CD4-positive, alpha-beta memory T cell (primary cell): ENCODE data around the gene MAFB. TPM values are rescaled to one million over a fixed set of nuclear protein-coding genes. Genes with fewer than 3 reads are reported as not detected.
A peak's percentile ranks its signal among the peaks of the same experiment; 100 is the strongest.

Experiments
- CTCF ChIA-PET: fragments of 350-600 bp; sonication (Branson Sonifier 250); formaldehyde crosslinking; loops from one replicate; lab custom pipeline; 2021; ENCODE audit warnings: inconsistent platforms; ENCODE audit not compliant: partially characterized antibody; lab: Charles Lee
- POLR2A ChIA-PET: fragments of 350-600 bp; sonication (Branson Sonifier 250); formaldehyde crosslinking; loops from one replicate; lab custom pipeline; 2021; ENCODE audit not compliant: partially characterized antibody; lab: Charles Lee
- DNase-seq, 5 donors: peaks; one replicate each; pipeline versions ENCODE4 v3.0.0 to v3.0.0-alpha.2; 2020 to 2022; ENCODE audit warnings: mixed read lengths in 1 of 5
- H3K27ac ChIP-seq: one replicate; pipeline ENCODE4 v1.7.0; 2013; ENCODE audit warnings: low read depth, low read length
- H3K27me3 ChIP-seq: 2 replicates; pipeline ENCODE4 v1.7.0; 2013; ENCODE audit warnings: mild to moderate bottlenecking, low read length, moderate library complexity; ENCODE audit not compliant: insufficient read depth
- H3K36me3 ChIP-seq: 2 replicates; pipeline ENCODE4 v1.7.0; 2013; ENCODE audit warnings: mild to moderate bottlenecking, low read length, moderate library complexity; ENCODE audit not compliant: insufficient read depth
- H3K4me1 ChIP-seq: 2 replicates; pipeline ENCODE4 v1.7.0; 2013; ENCODE audit warnings: mild to moderate bottlenecking, low read length, moderate library complexity; ENCODE audit not compliant: insufficient read depth
- H3K4me3 ChIP-seq, 2 donors: one replicate each; pipeline ENCODE4 v1.7.0; 2013; ENCODE audit warnings: low read length in 2 of 2, mild to moderate bottlenecking in 1 of 2
- H3K9me3 ChIP-seq, 2 donors: one replicate each; pipeline ENCODE4 v1.7.0; 2013; ENCODE audit warnings: low read length in 2 of 2, control low read depth in 1 of 2; ENCODE audit not compliant: control insufficient read depth in 1 of 2
- H3K27ac Mint-ChIP-seq, 7 donors: one replicate each; pipeline ENCODE4 v1.8.0; 2020 to 2021; ENCODE audit warnings: mixed read lengths in 7 of 7, mild to moderate bottlenecking in 6 of 7, inconsistent platforms in 3 of 7, moderate library complexity in 3 of 7
- H3K27me3 Mint-ChIP-seq, 2 donors: one replicate each; pipeline ENCODE4 v1.8.0; 2020 to 2021; ENCODE audit warnings: mixed read lengths in 2 of 2
- H3K36me3 Mint-ChIP-seq, 2 donors: one replicate each; pipeline ENCODE4 v1.8.0; 2020 to 2021; ENCODE audit warnings: mixed read lengths in 2 of 2, inconsistent platforms in 1 of 2, mild to moderate bottlenecking in 1 of 2
- H3K4me1 Mint-ChIP-seq, 4 donors: one replicate each; pipeline ENCODE4 v1.8.0; 2020 to 2021; ENCODE audit warnings: mixed read lengths in 4 of 4, mild to moderate bottlenecking in 1 of 4
- H3K4me3 Mint-ChIP-seq, 8 donors: one replicate each; pipeline ENCODE4 v1.8.0; 2020 to 2021; ENCODE audit warnings: mixed read lengths in 8 of 8, mild to moderate bottlenecking in 7 of 8, moderate library complexity in 6 of 8, inconsistent platforms in 3 of 8
- H3K9me3 Mint-ChIP-seq, 8 donors: one replicate each; pipeline ENCODE4 v1.8.0; 2020 to 2021; ENCODE audit warnings: mixed read lengths in 8 of 8, mild to moderate bottlenecking in 5 of 8, inconsistent platforms in 3 of 8, moderate library complexity in 1 of 8
- intact Hi-C: fragments of 100-400 bp; cut with micrococcal nuclease; formaldehyde crosslinking; loops from one replicate; pipeline ENCODE4 v1.15.1; 2023
- polyA plus RNA-seq, 2 donors: library from polyadenylated mRNA; unstranded; fragments of 300-500 nt; fragmentation: Illumina TruSeq; gene quantifications; one replicate each; pipeline ENCODE4 v1.2.3, GENCODE V29; 2021
- total RNA-seq, 2 experiments: library from RNA; stranded (reverse); gene quantifications; one replicate each; pipeline ENCODE4 v1.2.3, GENCODE V29; 2021

MAFB gene
- total and polyA plus RNA-seq, 4 experiments from 2014 or later = 0.07 to 2.6 (median 2.2) TPM; not detected in 1

DNA sequence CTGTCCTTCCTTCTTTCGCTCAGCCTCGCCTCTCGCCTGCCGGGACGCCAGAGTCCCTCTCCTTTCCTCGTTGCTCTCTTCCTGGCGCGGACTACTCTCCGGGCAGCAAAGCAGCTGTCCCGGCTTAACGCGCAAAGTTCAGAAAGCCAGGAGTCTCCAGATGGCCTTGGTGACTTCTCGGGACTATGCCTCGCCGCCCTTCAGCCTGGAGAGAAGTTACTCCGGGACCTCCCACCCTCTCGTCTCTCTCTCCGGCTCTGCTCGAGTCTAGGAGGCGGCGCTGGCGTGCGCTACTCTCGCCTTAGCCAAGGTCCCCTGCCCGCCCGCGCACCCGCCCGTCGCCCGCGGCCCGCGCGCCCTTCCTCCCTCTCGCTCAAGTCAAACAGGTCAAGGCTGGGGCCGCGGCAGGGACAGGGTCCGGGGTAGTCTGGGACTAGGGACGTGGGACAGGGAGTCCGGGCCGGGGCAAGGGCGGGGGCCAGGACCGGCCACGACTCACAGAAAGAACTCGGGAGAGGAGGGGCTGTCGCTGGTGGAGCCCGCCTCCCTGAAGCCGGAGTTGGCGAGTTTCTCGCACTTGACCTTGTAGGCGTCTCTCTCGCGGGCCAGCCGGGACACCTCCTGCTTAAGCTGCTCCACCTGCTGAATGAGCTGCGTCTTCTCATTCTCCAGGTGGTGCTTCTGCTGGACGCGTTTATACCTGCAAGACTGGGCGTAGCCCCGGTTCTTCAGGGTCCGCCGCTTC lies 1.5 kb downstream of the MAFB start:
- POLR2A ChIA-PET = no interaction called here
- peaks cover 11% of the 10 kb centered on the region for H3K4me1 ChIP-seq
- peaks cover 0 to 2% (median 0%) of the 10 kb centered on the region in 8 donors for H3K9me3 Mint-ChIP-seq
- intact Hi-C loops = no loop called here
- no peak overlapping the region for H3K27ac ChIP-seq
- CTCF ChIA-PET = interaction anchor here (0.7 to 1.6 kb wide), 2 partner anchors 9 to 954 kb away, joined by 3 to 5 read pairs; no protein-coding TSS in a partner anchor
- no peak overlapping the region for H3K4me3 ChIP-seq
- H3K4me3 Mint-ChIP-seq = peak overlapping the region in 1 of 8 donors; percentile 15
- peaks cover 42 to 61% of the 10 kb centered on the region in 2 donors for H3K27me3 Mint-ChIP-seq
- H3K27me3 ChIP-seq = peaks cover 19% of the 10 kb centered on the region
- H3K36me3 Mint-ChIP-seq = no peaks in the 10 kb centered on the region
- H3K36me3 ChIP-seq = no peaks in the 10 kb centered on the region
- H3K27ac Mint-ChIP-seq = no peak overlapping the region
- H3K9me3 ChIP-seq = no peaks in the 10 kb centered on the region
- DNase-seq = no peak
- H3K4me1 Mint-ChIP-seq = peaks cover 0 to 25% (median 12%) of the 10 kb centered on the region in 4 donors

DNA sequence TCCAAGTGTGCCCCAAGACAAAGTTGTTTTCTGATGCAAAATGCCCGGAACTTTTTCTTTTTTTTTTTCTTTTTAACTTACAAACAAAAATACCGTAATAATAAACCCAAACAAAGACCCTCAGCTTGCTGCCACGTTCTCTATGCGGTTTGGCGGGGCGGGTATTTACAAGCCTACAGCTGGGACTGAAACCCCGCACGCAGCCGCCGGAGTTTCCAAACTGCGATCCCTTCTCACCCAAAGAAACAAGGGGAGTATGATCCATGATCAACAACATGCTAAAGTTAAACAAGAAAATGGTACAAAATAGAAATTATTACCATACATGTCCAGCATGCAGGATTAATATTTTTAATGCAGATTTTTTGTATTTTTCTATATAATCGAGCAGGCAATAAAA lies 2.1 kb downstream of the MAFB start:
- H3K4me1 Mint-ChIP-seq = peaks cover 0 to 29% (median 10%) of the 10 kb centered on the region in 4 donors
- Histone ChIP-seq H3K4me1 (peaks cover 11% of the 10 kb centered on the region), H3K4me3 (no peak overlapping the region), H3K27me3 (peaks cover 23% of the 10 kb centered on the region), H3K27ac (no peak overlapping the region), H3K36me3 (no peaks in the 10 kb centered on the region), H3K9me3 (no peaks in the 10 kb centered on the region)
- peaks cover 38 to 59% of the 10 kb centered on the region in 2 donors for H3K27me3 Mint-ChIP-seq
- no peak for DNase-seq
- H3K27ac Mint-ChIP-seq = no peak overlapping the region
- CTCF ChIA-PET = interaction anchor here (0.7 kb wide), 1 partner anchor 954 kb away, joined by 3 read pairs; no protein-coding TSS in a partner anchor
- intact Hi-C loops = no loop called here
- POLR2A ChIA-PET = no interaction called here
- peaks cover 0 to 4% (median 0%) of the 10 kb centered on the region in 8 donors for H3K9me3 Mint-ChIP-seq
- no peaks in the 10 kb centered on the region for H3K36me3 Mint-ChIP-seq
- H3K4me3 Mint-ChIP-seq = peak overlapping the region in 4 of 8 donors; percentile 20 to 43 (median 34)

DNA sequence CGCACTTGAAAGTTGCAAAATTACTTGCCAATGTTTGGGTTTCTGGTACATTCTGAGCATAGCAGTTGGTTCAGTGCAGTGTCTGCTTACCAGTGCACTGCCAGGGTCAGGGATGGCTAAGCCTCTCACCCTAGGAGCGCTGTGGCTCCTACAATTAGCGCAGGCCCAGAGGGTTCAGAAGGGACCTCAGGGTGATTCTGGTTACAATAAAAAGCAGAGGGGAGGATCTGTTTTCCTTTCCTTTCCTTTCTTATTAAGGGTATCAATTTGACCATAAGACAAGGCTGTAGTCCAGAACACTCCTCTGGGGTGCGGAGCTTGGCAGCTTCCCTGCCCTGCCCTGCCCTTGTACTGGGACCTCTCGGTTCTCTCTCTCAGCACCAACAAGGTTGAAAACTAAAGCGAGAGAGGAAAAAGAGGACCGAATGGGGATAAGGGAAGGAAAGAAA lies 2.6 kb downstream of the MAFB start:
- Histone ChIP-seq H3K27ac (no peak overlapping the region), H3K36me3 (no peaks in the 10 kb centered on the region), H3K4me3 (no peak overlapping the region), H3K4me1 (peaks cover 11% of the 10 kb centered on the region), H3K27me3 (peaks cover 23% of the 10 kb centered on the region), H3K9me3 (no peaks in the 10 kb centered on the region)
- H3K4me1 Mint-ChIP-seq = peaks cover 1 to 33% (median 9%) of the 10 kb centered on the region in 4 donors
- POLR2A ChIA-PET = no interaction called here
- no peaks in the 10 kb centered on the region for H3K36me3 Mint-ChIP-seq
- peak overlapping the region in 4 of 8 donors; percentile 20 to 43 (median 34) for H3K4me3 Mint-ChIP-seq
- CTCF ChIA-PET = interaction anchor here (0.7 kb wide), 1 partner anchor 955 kb away, joined by 3 read pairs; no protein-coding TSS in a partner anchor
- peaks cover 37 to 59% of the 10 kb centered on the region in 2 donors for H3K27me3 Mint-ChIP-seq
- DNase-seq = no peak
- H3K27ac Mint-ChIP-seq = peak overlapping the region in 1 of 7 donors; percentile 68
- peaks cover 0 to 4% (median 0%) of the 10 kb centered on the region in 8 donors for H3K9me3 Mint-ChIP-seq
- intact Hi-C loops = no loop called here

DNA sequence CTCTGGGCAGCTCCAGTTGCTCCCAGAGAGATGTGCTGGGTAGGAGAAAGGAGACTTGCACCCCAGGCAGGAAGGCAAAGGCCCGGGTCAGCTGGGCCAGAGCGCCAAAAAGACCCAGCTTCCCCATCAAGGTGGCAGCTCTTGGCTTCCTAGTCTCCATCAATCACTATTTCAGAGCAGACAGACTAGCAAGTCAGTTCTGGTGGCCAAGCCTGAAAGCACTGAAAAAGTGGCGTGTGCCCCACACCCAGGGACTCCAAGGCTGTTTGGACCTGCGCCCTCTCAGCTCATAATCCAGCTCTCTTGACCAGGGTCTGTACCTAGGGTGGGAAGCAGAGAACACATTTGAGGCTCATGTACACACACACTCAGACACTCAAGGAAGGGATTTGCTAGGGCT lies 3.7 kb downstream of the MAFB start:
- Histone ChIP-seq H3K4me3 (no peak overlapping the region), H3K27ac (no peak overlapping the region), H3K9me3 (no peaks in the 10 kb centered on the region), H3K27me3 (peaks cover 20% of the 10 kb centered on the region), H3K4me1 (peaks cover 10% of the 10 kb centered on the region), H3K36me3 (no peaks in the 10 kb centered on the region)
- H3K36me3 Mint-ChIP-seq = no peaks in the 10 kb centered on the region
- H3K27ac Mint-ChIP-seq = no peak overlapping the region
- peaks cover 41 to 55% of the 10 kb centered on the region in 2 donors for H3K27me3 Mint-ChIP-seq
- peaks cover 1 to 32% (median 9%) of the 10 kb centered on the region in 4 donors for H3K4me1 Mint-ChIP-seq
- ChIA-PET CTCF (no interaction called here), POLR2A (no interaction called here)
- no peak for DNase-seq
- intact Hi-C loops = no loop called here
- H3K4me3 Mint-ChIP-seq = no peak overlapping the region
- H3K9me3 Mint-ChIP-seq = peaks cover 0 to 4% (median 0%) of the 10 kb centered on the region in 8 donors

DNA sequence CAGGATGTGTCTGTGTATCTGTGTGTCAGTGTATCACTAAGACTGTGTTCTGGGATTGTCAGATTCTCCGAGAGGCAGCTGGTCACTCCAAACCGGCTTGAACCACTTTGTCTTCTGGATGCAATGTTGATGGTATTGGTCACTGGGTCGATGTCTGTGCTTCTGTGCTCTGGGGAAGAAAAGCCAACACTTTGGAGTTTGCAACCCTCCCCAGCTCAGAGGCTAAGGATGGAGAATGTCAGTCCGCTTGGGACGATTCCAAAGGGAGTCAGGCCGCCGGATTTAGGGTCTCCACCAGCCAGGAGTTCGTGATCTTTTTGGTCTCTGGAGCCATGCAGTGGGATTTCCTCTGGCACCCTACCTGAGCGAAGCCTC lies 5.2 kb downstream of the MAFB start:
- CTCF ChIA-PET = no interaction called here
- peaks cover 20% of the 10 kb centered on the region for H3K27me3 ChIP-seq
- Mint-ChIP-seq H3K36me3 (no peaks in the 10 kb centered on the region), H3K9me3 (peaks cover 0 to 1% (median 0%) of the 10 kb centered on the region in 8 donors), H3K4me1 (peaks cover 0 to 27% (median 5%) of the 10 kb centered on the region in 4 donors), H3K27me3 (peaks cover 47 to 58% of the 10 kb centered on the region in 2 donors), H3K27ac (no peak overlapping the region), H3K4me3 (peak overlapping the region in 1 of 8 donors; percentile 70)
- H3K9me3 ChIP-seq = no peaks in the 10 kb centered on the region
- no peak overlapping the region for H3K4me3 ChIP-seq
- POLR2A ChIA-PET = no interaction called here
- H3K36me3 ChIP-seq = no peaks in the 10 kb centered on the region
- no peak for DNase-seq
- no peak overlapping the region for H3K27ac ChIP-seq
- H3K4me1 ChIP-seq = no peaks in the 10 kb centered on the region
- intact Hi-C loops = no loop called here

DNA sequence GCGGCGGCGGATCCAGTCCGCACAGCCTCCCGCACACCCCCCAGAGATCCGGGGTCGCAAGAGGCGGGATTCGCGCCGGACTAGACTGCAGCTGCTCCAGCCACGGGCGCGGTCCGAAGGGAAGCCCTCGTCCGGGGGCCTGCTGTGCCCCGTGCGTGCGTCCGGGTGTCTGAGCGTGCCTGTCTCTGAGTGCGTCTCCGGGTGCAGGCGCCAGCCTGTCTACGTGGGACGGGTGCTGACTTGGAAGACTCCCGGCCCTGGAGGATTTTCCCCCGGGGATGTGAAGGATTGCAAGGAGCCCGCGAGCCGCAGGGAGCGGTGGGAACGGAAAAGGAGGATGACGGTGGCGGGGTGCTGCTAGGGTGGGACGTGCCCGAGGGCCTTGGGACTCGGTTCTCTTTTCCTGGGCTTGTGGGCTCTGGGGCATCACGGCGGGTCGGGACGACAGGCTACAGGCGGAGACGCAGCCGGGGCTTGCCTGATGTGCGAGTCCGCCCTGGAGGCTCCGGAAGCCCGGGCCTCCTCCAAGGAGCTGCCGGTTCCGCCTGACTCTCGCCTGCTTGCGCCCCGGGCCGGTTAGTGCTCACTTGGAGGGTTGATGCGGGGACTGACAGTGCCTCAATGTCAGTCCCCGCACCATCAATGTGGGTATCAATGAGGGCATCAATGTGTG lies 5.7 kb downstream of the MAFB start:
- ChIA-PET POLR2A (no interaction called here), CTCF (no interaction called here)
- Histone ChIP-seq H3K27ac (no peak overlapping the region), H3K4me1 (no peaks in the 10 kb centered on the region), H3K9me3 (no peaks in the 10 kb centered on the region), H3K27me3 (peaks cover 20% of the 10 kb centered on the region), H3K4me3 (no peak overlapping the region), H3K36me3 (no peaks in the 10 kb centered on the region)
- no peaks in the 10 kb centered on the region for H3K36me3 Mint-ChIP-seq
- peaks cover 0 to 1% (median 0%) of the 10 kb centered on the region in 8 donors for H3K9me3 Mint-ChIP-seq
- H3K27me3 Mint-ChIP-seq = peaks cover 45 to 55% of the 10 kb centered on the region in 2 donors
- no peak overlapping the region for H3K27ac Mint-ChIP-seq
- peak overlapping the region in 2 of 8 donors; percentile 38 to 70 for H3K4me3 Mint-ChIP-seq
- intact Hi-C loops = no loop called here
- no peak for DNase-seq
- peaks cover 0 to 24% (median 4%) of the 10 kb centered on the region in 4 donors for H3K4me1 Mint-ChIP-seq
